K562 (cell line): ENCODE results near the gene ACOT7. TPM values are rescaled to one million over a fixed set of nuclear protein-coding genes. Genes with fewer than 3 reads are reported as not detected.

Experiments used
- ARHGAP35 ChIP-seq: fragments of 450-650 bp; IDR thresholded peaks from 2 replicates; pipeline ENCODE4 v1.6.1; 2018; ENCODE audit not compliant: partially characterized antibody
- ATF3 ChIP-seq, 2 experiments: fragments of 450-650 bp in 1 of 2; sonication (generic) in 1 of 2; formaldehyde crosslinking in 1 of 2; IDR thresholded peaks in 1 of 2; conservative IDR thresholded peaks in 1 of 2; 2 replicates each; pipeline versions ENCODE4 v1.6.1 to v1.8.1; 2016 to 2023; ENCODE audit warnings: mild to moderate bottlenecking in 2 of 2, moderate library complexity in 2 of 2, inconsistent platforms in 1 of 2, missing genetic modification reagents in 1 of 2
- CREBBP ChIP-seq: IDR thresholded peaks from one replicate; pipeline ENCODE4 v1.6.1; 2012; ENCODE audit warnings: low read depth, mild to moderate bottlenecking, control low read depth, inconsistent platforms, low read length
- DPF2 ChIP-seq: fragments of 450-650 bp; IDR thresholded peaks from 2 replicates; pipeline ENCODE4 v1.6.1; 2016
- JUND ChIP-seq, 2 experiments: IDR thresholded peaks; 2 replicates in 1 of 2; 3 replicates in 1 of 2; pipeline ENCODE4 v1.6.1; 2011; ENCODE audit warnings: borderline replicate concordance in 2 of 2, low read depth in 2 of 2, low read length in 2 of 2, improper control_type of control experiment in 1 of 2, missing biosample characterization in 1 of 2, missing genetic modification characterization in 1 of 2, missing genetic modification reagents in 1 of 2
- MEIS2 ChIP-seq: fragments of 450-650 bp; IDR thresholded peaks from 2 replicates; pipeline ENCODE4 v1.6.1; 2014; ENCODE audit warnings: mild to moderate bottlenecking; ENCODE audit not compliant: partially characterized antibody
- PTBP1 ChIP-seq: fragments of 200-400 bp; formaldehyde crosslinking; IDR thresholded peaks from 2 replicates; pipeline ENCODE4 v1.6.1; 2017; ENCODE audit warnings: low read depth, low read length
- STAT5B ChIP-seq: fragments of 250-450 bp; sonication (Bioruptor Pico); IDR thresholded peaks from 2 replicates; pipeline ENCODE4 v1.8.0; 2021; ENCODE audit warnings: mild to moderate bottlenecking, inconsistent platforms
- ZNF184 ChIP-seq: sonication (generic); formaldehyde crosslinking; IDR thresholded peaks from 2 replicates; pipeline ENCODE4 v1.5.0; 2020; ENCODE audit warnings: missing genetic modification reagents
- ZNF507 ChIP-seq: conservative IDR thresholded peaks from 2 replicates; pipeline ENCODE4 v1.6.1; 2017; ENCODE audit warnings: missing genetic modification characterization, missing compliant biosample characterization
- polyA plus RNA-seq, 8 experiments: library from polyadenylated mRNA; depleted of rRNA in 4 of 8; stranded (reverse) in 5 of 8; unstranded in 3 of 8; fragments of >200 nt; fragmentation: Nextera tagmentation in 2 of 8; fragmentation: Illumina TruSeq in 1 of 8; extraction: Ambion mirVana in 2 of 8; extraction: Trizol in 1 of 8; gene quantifications; 2 replicates each; pipeline versions ENCODE4 v1.2.1 to v1.2.3, GENCODE V29; 2011 to 2014; ENCODE audit warnings: inconsistent platforms in 1 of 8, missing spikeins in 1 of 8
- total RNA-seq, 7 experiments: library from RNA; depleted of rRNA in 6 of 7; stranded (reverse); fragments of >200 nt in 6 of 7; fragmentation: Illumina TruSeq in 2 of 7; extraction: Trizol in 2 of 7; gene quantifications; 2 replicates each; pipeline versions ENCODE4 v1.2.1 to v1.2.3, GENCODE V29; 2011 to 2021; ENCODE audit warnings: low replicate concordance in 1 of 7

The ACOT7 gene
- total and polyA plus RNA-seq, 9 of the 15 experiments (the other 6 are each of a cell fraction or from before 2014, with no cell fraction given) = 7.0 to 92.6 (median 37.2) TPM

DNA sequence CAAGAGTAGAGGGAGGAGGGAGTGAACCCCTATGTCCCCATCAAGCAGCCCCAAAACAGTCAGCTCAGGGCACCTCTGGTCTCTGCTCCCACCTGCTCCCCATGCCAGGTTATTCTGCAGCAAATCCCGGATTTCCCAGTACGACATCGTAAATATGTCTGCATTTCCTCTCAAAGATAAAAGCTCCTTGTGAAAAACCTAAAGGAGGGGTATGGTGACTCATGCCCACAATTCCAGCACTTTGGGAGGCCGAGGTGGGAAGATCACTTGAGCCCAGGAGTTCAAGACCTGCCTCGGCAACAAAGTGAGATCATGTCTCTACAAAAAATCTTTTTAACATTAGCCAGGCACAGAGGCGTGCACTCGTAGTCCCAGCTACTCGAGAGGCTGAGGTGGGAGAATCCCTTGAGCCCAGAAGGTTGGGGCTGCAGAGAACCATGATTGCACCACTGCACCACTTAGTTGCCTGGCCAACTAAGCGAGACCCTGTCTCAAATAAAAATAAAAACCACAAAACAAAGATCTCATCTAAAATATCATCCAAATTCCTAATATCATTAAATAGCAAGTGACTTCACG lies 7.1 kb downstream of the ACOT7 start (continued):
- TF ChIP-seq STAT5B (CRISPR knock-in tag) (no peak), MEIS2 (peak; percentile 64), PTBP1 (no peak), ZNF184 (CRISPR knock-in tag) (no peak), ARHGAP35 (no peak), CREBBP (no peak), ZNF507 (tag) (no peak), ATF3 (IDR thresholded peaks at IDR 0.05) (peak; percentile 45; the same call in 1 of the 2 replicates), ATF3 (CRISPR knock-in tag; conservative IDR thresholded peaks at IDR 0.05) (no peak), DPF2 (0 out of 2 replicates have a peak, but pooled peaks have one; percentile 13), JUND (IDR thresholded peaks at IDR 0.05; ENCODE audit: borderline replicate concordance, low read depth, low read length) (peak; percentile 65; the same call in 1 of the 2 replicates), JUND (tag; IDR thresholded peaks at IDR 0.05; ENCODE audit: borderline replicate concordance, low read depth, low read length) (peak; percentile 58; the same call in 1 of the 3 replicates)
